GM12874 (cell line): Measurements from ENCODE around the gene DPP3.

ENCODE experiments used
- CTCF ChIP-seq: IDR thresholded peaks from 2 replicates; pipeline ENCODE4 v1.5.1; 2011; ENCODE audit warnings: low read depth, mild to moderate bottlenecking, control low read depth, low read length, moderate library complexity; ENCODE audit not compliant: insufficient read depth

Gene DPP3

DNA sequence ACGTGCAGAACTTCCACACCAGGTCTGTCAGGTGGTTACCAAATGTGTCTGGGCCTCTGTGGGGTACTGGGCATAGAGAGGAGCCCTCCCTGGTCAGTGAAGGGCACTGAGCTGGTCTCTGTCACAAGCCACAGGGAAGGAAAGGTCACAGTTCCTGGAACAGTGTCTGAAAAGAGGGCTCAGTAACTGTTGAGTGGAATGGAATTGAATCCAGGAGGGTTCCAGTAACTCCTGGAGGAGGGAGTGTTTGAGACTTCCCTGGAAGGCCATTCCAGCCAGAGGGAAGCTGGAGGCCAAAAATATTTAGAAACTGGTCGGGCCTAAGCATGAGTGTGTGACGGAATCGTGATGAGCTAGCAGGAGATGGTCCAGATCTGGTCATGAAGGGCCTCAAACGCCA, 74.4 kb downstream of the DPP3 start:
- TF ChIP-seq CTCF: no peak

GRCh38 chr11:66555416-66555815, 75.2 kb downstream of the DPP3 start:
- no peak for TF ChIP-seq CTCF

DNA sequence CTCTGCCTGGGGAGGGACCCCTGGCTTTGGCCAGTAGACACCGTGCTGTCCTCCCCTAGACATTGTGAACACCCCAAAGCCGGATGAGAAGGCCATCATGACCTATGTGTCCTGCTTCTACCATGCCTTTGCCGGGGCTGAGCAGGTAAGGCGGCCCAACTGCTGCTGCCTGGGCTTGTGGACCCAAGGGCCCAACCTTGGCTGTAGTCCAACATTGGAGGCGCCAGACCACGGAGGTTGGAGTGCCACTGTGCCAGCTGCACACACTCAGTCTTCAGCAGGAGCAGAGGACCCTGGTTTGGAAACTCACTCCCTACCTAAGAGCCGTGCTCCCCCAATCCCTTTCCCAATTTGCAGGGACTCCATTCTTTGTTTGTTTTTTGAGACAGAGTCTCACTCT, 75.9 kb downstream of the DPP3 start:
- no peak for TF ChIP-seq CTCF

DNA sequence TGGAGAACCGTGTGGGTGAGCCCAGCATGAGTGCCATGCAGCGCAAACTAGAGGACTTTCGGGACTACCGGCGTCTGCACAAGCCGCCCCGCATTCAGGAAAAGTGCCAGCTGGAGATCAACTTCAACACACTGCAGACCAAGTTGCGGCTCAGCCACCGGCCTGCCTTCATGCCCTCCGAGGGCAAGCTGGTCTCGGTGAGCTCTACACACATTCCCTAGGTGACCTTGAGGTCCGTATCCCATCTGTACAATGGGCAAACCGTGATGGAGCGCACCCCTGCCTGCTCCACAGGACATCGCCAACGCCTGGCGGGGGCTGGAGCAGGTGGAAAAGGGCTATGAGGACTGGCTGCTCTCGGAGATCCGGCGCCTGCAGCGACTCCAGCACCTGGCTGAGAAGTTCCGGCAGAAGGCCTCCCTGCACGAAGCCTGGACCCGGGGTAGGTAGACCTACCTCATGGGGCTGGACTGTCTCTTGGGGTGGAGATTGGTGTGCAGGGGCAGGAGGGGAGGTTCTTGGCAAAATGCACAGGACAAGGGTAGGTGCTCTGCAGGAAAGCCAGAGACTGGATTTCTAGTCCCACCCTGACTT, 77.6 kb downstream of the DPP3 start:
- no peak for TF ChIP-seq CTCF
